Osteocyte (in vitro differentiated cells): ENCODE results near the gene HNRNPM. TPM values are rescaled to one million over a fixed set of nuclear protein-coding genes. Genes with fewer than 3 reads are reported as not detected.

Experiments
- DNase-seq: peaks from one replicate; pipeline ENCODE4 v3.0.0; 2021; ENCODE audit warnings: mixed read lengths; ENCODE audit not compliant: unreplicated experiment; ENCODE audit errors: extremely low spot score
- H3K27ac Mint-ChIP-seq: one replicate; pipeline ENCODE4 v1.8.0; 2021; ENCODE audit warnings: mild to moderate bottlenecking, mixed read lengths; ENCODE audit not compliant: unreplicated experiment
- H3K27me3 Mint-ChIP-seq: one replicate; pipeline ENCODE4 v1.8.0; 2021; ENCODE audit warnings: mixed read lengths; ENCODE audit not compliant: unreplicated experiment
- H3K36me3 Mint-ChIP-seq: one replicate; pipeline ENCODE4 v1.8.0; 2021; ENCODE audit warnings: mixed read lengths; ENCODE audit not compliant: unreplicated experiment
- H3K4me1 Mint-ChIP-seq: one replicate; pipeline ENCODE4 v1.8.0; 2021; ENCODE audit warnings: mixed read lengths; ENCODE audit not compliant: unreplicated experiment
- H3K4me3 Mint-ChIP-seq: one replicate; pipeline ENCODE4 v1.8.0; 2021; ENCODE audit warnings: mild to moderate bottlenecking, moderate library complexity, mixed read lengths; ENCODE audit not compliant: unreplicated experiment
- H3K9me3 Mint-ChIP-seq: one replicate; pipeline ENCODE4 v1.8.0; 2021; ENCODE audit warnings: mixed read lengths; ENCODE audit not compliant: unreplicated experiment
- total RNA-seq: library from RNA; stranded (reverse); gene quantifications from 2 replicates; pipeline ENCODE4 v1.2.1, GENCODE V29; 2021
- TF ChIP-seq, protein P1 (sequence below): fragments of 200-600 bp; sonication (generic); IDR thresholded peaks from 2 replicates; pipeline ENCODE4 v1.5.0; 2021; ENCODE audit warnings: antibody characterized with exemption, mild to moderate bottlenecking, moderate library complexity

The HNRNPM gene
- total RNA-seq, 1 donor from 2014 or later, result 156 TPM

DNA sequence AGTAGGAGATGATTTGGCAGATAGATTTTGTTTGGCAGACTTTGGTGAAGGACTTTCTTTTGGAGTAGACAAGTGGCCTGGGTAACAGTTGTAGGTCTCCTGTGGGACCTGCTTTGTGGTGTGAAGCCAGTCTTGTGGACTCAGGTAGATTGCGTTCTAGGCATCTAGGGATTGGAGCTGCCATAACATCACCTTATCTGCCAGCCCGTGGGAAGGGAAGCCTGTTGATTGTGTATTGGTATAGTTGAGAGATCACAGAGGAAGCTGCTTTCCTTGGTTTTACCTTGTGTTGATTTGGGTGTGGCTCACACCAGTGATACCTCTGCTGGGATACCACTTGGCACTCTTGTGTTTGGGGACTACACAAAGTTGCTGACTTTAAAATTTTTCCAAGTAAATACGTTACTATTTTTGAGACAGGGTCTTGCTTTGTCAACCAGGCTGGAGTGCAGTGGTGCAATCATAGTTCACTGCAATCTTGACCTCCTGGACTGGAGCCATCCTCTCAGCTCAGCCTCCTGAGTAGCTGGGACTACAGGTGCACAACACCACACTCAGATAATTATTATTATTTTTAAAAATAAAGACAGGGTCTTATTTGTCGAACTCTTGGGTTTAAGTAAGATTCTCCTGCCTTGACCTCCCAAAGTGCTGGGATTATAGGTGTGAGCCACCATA lies 7.8 kb downstream of the HNRNPM start:
- TF ChIP-seq, protein P1, sequence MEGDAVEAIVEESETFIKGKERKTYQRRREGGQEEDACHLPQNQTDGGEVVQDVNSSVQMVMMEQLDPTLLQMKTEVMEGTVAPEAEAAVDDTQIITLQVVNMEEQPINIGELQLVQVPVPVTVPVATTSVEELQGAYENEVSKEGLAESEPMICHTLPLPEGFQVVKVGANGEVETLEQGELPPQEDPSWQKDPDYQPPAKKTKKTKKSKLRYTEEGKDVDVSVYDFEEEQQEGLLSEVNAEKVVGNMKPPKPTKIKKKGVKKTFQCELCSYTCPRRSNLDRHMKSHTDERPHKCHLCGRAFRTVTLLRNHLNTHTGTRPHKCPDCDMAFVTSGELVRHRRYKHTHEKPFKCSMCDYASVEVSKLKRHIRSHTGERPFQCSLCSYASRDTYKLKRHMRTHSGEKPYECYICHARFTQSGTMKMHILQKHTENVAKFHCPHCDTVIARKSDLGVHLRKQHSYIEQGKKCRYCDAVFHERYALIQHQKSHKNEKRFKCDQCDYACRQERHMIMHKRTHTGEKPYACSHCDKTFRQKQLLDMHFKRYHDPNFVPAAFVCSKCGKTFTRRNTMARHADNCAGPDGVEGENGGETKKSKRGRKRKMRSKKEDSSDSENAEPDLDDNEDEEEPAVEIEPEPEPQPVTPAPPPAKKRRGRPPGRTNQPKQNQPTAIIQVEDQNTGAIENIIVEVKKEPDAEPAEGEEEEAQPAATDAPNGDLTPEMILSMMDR, result no peak
- no peak overlapping the region for H3K4me3 Mint-ChIP-seq
- H3K27me3 Mint-ChIP-seq, result no peaks in the 10 kb centered on the region
- H3K36me3 Mint-ChIP-seq, result peaks cover 24% of the 10 kb centered on the region
- DNase-seq, result no peak
- H3K4me1 Mint-ChIP-seq, result peaks cover 67% of the 10 kb centered on the region
- peak overlapping the region; percentile 41 for H3K27ac Mint-ChIP-seq
- no peaks in the 10 kb centered on the region for H3K9me3 Mint-ChIP-seq

DNA sequence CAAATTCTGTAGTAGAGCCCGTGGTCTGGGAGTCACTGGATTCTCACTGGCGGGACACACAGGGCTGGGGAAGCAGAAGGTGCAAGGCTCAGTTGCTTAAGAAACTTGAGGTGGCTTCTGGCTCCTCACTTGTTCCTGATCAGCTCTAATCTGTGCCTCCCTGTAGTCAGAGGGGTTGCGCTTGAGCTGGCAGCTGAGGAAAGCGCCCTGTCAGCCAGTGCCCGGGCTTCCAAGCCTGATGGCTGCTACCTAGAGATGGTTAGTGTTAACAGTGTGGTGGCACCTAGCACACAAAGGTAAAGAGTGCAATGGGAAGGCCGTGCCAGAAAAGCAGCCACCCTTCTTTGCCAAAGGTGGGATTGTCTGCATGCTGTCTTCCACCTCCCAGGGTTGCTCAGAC lies 8.8 kb downstream of the HNRNPM start:
- Mint-ChIP-seq H3K4me1 (peaks cover 71% of the 10 kb centered on the region), H3K4me3 (no peak overlapping the region), H3K9me3 (no peaks in the 10 kb centered on the region), H3K27me3 (no peaks in the 10 kb centered on the region), H3K27ac (no peak overlapping the region), H3K36me3 (peaks cover 25% of the 10 kb centered on the region)
- no peak for DNase-seq
- TF ChIP-seq, protein P1, result no peak

DNA sequence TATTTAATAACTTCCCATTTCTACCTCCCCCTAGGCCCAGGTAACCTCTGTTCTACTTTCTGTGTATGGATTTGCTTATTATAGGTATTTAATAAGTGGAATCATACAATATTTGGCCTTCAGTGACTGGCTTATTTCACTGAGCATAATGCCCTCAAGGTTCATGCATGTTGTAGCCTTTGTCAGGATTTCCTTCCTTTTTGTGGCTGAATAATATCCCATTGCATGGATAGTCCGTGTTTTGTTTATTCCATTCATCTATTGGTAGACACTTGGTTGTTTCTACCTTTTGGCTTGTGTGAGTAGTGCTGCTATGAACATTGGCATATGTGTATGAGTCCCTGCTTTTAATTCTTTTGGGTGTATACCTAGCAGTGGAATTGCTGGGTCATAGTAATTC lies 9.4 kb downstream of the HNRNPM start:
- Mint-ChIP-seq H3K27ac (no peak overlapping the region), H3K27me3 (no peaks in the 10 kb centered on the region), H3K36me3 (peaks cover 25% of the 10 kb centered on the region), H3K4me3 (no peak overlapping the region), H3K4me1 (peaks cover 72% of the 10 kb centered on the region), H3K9me3 (no peaks in the 10 kb centered on the region)
- TF ChIP-seq, protein P1, result no peak
- DNase-seq, result no peak

DNA sequence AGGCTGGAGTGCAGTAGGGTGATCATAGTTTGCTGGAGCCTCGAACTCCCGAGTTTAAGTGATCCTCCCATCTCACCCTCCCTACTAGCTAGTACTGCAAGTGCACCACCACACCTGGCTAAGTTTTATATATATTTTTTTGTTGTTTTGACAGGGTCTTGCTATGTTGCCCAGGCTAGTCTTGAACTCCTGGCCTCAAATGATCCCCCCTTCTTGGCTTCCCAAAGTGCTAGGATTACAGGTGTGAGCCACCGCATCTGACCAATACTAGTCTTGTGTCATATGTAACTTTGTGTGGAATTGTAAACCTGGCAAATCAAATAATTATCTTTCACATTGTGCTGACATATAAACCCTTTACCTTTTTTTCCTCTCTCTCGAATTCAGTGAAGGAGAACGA lies 10.2 kb downstream of the HNRNPM start:
- H3K4me3 Mint-ChIP-seq, result no peak overlapping the region
- DNase-seq, result no peak
- TF ChIP-seq, protein P1, result no peak
- H3K4me1 Mint-ChIP-seq, result peaks cover 76% of the 10 kb centered on the region
- H3K36me3 Mint-ChIP-seq, result peaks cover 25% of the 10 kb centered on the region
- H3K27me3 Mint-ChIP-seq, result no peaks in the 10 kb centered on the region
- no peaks in the 10 kb centered on the region for H3K9me3 Mint-ChIP-seq
- H3K27ac Mint-ChIP-seq, result no peak overlapping the region

DNA sequence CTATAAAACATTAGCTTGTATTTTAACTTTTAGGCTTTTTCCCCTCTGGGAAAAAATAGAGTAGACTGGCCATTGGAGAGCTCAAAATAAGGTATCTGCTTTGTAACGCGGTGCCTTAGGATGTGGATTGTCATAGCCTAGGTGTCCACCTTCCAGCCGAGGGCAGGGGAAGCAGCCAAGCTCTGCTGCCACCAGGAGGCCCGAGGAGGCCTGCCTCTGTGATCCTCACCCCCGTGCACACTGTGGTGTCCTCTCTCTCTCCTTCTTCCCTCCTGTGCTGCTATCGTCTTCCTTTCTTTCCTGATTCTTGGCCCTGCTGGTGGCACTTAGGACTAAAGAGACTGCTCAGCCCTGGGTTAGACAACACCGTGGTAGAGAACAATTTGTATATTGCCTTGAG lies 11.3 kb downstream of the HNRNPM start:
- Mint-ChIP-seq H3K27ac (no peak overlapping the region), H3K27me3 (no peaks in the 10 kb centered on the region), H3K4me3 (no peak overlapping the region), H3K4me1 (peaks cover 83% of the 10 kb centered on the region), H3K36me3 (peaks cover 25% of the 10 kb centered on the region), H3K9me3 (no peaks in the 10 kb centered on the region)
- TF ChIP-seq, protein P1, result peak; percentile 24
- DNase-seq, result no peak
